UCSD-AML1 (cell line): ENCODE data around the gene WNT9A.
A peak's percentile ranks its signal among the peaks of the same experiment; 100 is the strongest.

Experiments used
- DNase-seq: peaks from one replicate; lab custom pipeline; 2025; ENCODE audit not compliant: unreplicated experiment; lab: John Stamatoyannopoulos, UW

Gene WNT9A

DNA sequence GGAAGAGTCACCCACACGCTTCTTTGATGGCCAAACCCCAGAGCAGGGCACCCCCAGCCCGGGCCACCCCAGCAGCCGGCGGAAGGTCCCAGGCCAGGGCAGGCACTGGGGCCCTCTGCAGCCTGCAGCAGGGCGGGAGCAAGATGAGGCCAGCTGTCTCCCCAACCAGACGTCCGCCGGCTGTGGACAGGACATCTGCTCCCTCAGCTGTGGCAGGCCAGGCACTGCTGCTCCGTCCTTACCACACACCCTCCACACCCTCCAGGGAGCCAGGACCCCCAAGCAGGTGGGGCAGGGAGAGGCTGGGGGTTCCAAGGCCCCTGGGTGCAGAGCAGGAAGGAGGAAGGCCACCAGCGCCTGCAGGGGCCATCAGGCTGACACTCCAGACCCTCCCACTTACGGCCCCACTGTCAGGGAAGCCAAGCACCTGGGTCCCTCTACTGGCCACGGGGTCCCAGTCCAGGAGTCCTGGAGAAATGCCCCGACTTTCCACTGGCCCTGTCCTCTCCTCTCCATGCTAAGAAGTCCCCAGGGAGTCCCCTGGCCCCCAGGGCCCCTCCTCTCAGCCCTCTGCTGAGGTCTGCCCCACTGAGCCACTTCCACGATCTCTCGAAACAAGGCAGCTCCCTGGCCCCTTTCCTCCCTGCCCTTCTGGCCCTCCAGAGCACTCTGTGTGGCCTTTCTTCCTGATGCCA is 5.6 kb downstream of the WNT9A start:
- DNase-seq: no peak

GRCh38 chr1:227941509-227942020 is 6.2 kb downstream of the WNT9A start:
- no peak for DNase-seq

- no peak for DNase-seq
Measured at GRCh38 chr1:227940791-227941241, 6.9 kb downstream of the WNT9A start.

- no peak for DNase-seq
Measured at GRCh38 chr1:227939791-227940771, 7.7 kb downstream of the WNT9A start.

- DNase-seq: no peak
Measured at GRCh38 chr1:227938911-227939790, 8.6 kb downstream of the WNT9A start.

- no peak for DNase-seq
Measured at GRCh38 chr1:227938276-227938675, 9.5 kb downstream of the WNT9A start.

GRCh38 chr1:227937838-227938145 is 9.9 kb downstream of the WNT9A start:
- no peak for DNase-seq

- peak; percentile 67 for DNase-seq
Measured at GRCh38 chr1:227937031-227937837, 10.5 kb downstream of the WNT9A start.

- no peak for DNase-seq
Measured at GRCh38 chr1:227935826-227936225, 11.9 kb downstream of the WNT9A start.

GRCh38 chr1:227934476-227935313 is 13.0 kb downstream of the WNT9A start:
- DNase-seq: peak; percentile 77

GRCh38 chr1:227929751-227930472 is 17.8 kb downstream of the WNT9A start:
- no peak for DNase-seq

DNA sequence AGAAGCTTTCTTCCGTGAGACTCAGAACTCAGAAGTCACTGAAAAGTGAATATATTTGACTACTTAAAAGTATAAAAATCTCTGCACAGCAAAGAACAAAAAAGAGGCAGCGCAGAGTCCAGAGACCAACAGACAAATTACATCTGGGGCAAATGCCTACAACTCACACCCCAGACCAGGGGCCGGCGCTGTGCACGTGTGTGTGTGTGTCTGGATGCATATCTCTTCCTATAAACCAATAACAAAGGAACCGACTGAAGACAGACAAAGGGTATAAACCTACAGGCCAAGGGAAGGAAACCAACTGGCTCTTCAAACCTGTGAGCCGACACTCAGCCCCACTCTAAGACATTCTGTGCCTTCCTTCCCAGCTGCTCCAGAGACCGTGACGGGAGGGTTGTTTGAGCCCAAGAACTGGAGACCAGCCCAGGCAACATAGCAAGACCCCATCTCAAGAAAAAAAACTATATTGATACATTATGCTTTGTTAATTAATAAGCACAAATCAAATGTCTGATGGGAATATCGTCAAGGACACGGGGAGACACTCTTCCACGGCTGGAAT is 18.8 kb downstream of the WNT9A start:
- DNase-seq: no peak

DNA sequence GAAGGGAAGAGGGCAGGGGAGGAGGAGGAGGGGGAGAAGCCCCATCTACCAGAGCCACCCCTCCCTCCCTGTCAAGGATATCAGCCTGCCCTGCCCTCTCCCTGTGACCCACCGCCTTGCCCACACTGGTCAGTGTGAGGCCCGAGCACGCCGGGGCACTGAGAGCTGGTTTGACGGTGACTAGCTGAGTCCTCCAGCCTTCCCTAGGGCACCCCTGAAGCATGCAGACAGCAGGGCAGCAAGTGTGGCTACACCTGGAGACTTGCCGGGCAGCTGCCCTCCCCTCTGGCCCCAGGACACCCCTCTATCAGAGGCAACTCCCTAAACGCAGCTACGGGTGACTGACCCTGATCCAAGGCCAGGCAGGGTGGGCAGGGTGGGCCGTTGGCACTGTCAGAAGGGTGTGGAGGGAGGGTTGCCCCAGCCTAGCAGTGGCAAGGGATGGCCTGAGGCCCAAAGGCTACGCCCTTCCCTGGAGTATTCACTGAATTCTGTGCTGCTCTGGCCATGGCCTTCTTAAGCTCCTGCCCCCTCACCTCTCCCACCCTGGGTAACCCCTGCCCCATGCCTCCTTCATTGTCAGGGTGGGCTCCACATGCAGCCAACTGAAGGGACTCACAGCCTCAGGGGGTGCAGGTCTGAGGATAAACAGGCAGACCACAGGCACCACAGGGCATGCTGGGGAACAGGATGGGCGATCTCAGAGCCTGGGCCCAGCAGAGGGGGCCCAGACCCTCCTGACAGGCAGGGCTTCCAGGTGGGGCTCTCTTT is 19.6 kb downstream of the WNT9A start:
- DNase-seq: no peak

DNA sequence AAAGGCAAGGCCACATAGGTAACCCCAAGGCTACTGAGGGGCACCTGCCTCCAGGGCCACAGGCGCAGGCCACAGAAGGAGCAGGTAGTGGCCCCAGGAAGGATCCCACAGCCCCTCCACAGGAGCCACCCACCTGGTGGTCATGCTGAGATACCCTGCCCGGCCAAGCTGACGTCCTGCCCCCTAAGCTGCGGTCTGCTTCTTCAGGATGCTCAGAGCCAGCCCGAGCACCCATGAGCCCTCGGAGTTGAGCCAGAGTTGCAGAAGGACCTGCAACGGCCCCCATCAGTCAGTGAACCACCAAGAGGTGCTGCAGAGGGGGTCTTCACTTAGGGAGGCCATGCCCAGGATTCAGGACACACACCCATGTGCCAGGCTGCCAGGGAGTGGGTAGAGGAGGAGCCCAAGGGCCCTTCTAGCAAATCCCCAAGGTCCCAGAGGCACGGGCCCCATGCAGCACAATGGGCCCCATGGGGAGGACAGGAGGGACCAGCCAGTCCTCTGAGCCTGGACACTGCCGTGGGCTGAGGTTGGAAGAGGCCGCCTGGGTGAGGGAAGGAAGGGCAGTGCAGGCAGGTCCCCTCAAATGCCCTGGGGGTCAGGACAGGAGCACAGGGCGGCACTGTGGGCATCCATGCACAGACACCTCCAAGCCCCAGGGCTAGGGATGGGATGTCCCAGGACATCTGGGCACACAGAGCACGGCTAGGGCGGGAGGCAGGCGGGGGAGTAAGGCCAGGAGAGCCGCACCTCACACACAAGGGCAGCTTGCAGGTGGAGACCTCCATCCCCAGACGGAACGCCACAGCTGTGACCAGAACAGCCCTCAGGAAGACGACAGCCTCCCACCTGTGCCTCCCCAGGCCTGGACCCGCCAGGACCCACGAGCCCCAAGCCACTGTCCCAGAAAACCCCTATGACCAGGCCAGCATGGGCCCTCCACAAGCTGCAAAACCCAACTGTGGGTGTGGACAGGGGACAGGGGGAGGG is 20.5 kb downstream of the WNT9A start:
- DNase-seq: no peak

GRCh38 chr1:227926216-227926791 is 21.4 kb downstream of the WNT9A start:
- DNase-seq: no peak

DNA sequence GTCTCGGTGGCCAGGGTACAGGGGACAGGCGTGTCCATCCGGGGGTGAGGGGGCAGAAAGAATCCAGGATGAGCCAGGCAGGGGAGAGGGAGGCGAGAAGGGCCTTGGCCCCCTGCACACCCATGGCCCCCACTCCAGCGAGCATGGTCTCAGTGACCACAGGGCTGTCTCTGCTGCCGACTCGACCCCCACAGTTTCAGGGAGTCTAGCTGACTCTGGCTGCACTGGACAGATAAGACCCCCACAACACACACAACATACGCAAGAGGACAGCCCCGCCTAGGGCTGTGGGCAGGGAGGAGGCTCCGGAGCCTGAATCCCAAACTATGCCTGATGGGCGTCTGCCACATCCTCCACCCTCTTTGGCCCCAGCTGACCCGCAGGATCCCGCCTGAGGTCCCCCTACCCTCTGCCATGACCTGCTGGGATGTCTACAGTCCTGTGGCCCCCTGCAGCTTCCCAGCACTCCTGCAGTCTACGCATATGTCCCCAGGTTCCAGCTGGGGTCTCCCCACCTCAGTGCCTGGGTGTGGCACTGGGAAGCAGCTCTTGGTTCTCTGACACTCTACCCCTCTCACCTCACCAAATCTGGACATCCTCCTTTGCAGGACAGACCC is 22.0 kb downstream of the WNT9A start:
- no peak for DNase-seq
